Body of pancreas (tissue), 4 donors: Measurements from ENCODE around the gene PTPN1. TPM values are rescaled to one million over a fixed set of nuclear protein-coding genes. Genes with fewer than 3 reads are reported as not detected.
"Not testable (repeated sequence)": the region's sequence is repeated elsewhere in the genome, so short reads cannot be mapped to it uniquely, and the experiment has no call there.

Experiments
- ATAC-seq: fragments of 150-250 bp; one replicate; pipeline ENCODE4 v1.9.1; 2016
- DNase-seq, 4 donors: peaks; one replicate each; pipeline ENCODE4 v3.0.0-alpha.2; 2019
- H3K27ac ChIP-seq, 4 donors: fragments of 200-600 bp; sonication (generic); 1 replicate in 3 of 4; 2 replicates in 1 of 4; pipeline versions ENCODE4 v1.5.1 to v1.6.1; 2016 to 2019; ENCODE audit warnings: mild to moderate bottlenecking in 1 of 4, mixed read lengths in 1 of 4, moderate library complexity in 1 of 4
- H3K27me3 ChIP-seq, 2 donors: fragments of 200-600 bp; sonication (generic); one replicate each; pipeline ENCODE4 v1.6.0; 2016; ENCODE audit warnings: mild to moderate bottlenecking in 1 of 2
- H3K36me3 ChIP-seq, 2 donors: fragments of 200-600 bp; sonication (generic); replicated peaks in 1 of 2; 2 replicates each; pipeline ENCODE4 v1.5.1; 2016; ENCODE audit warnings: low read depth in 2 of 2; ENCODE audit not compliant: insufficient read depth in 1 of 2
- H3K4me1 ChIP-seq: fragments of 200-600 bp; sonication (generic); one replicate; pipeline ENCODE4 v1.6.0; 2016
- H3K4me3 ChIP-seq, 2 donors: fragments of 200-600 bp; sonication (generic); 1 replicate in 1 of 2; 2 replicates in 1 of 2; pipeline ENCODE4 v1.5.1; 2016 to 2019
- H3K9me3 ChIP-seq, 3 donors: fragments of 200-600 bp; sonication (generic); 1 replicate in 2 of 3; 2 replicates in 1 of 3; pipeline ENCODE4 v1.5.1; 2016
- CTCF ChIP-seq, 7 experiments: fragments of 450-650 bp in 4 of 7; fragments of 200-600 bp in 3 of 7; sonication (generic) in 3 of 7; IDR thresholded peaks; one replicate each; pipeline ENCODE4 v1.5.1; 2016 to 2019; ENCODE audit warnings: antibody characterized with exemption in 7 of 7
- POLR2A ChIP-seq, 3 donors: fragments of 450-650 bp; IDR thresholded peaks; one replicate each; pipeline ENCODE4 v1.6.1; 2016; ENCODE audit warnings: antibody characterized with exemption in 3 of 3, mild to moderate bottlenecking in 2 of 3
- WGBS, 2 donors: methylation state at CpG; one replicate each; pipeline ENCODE4 v1.1.5; 2017; 5-methylcytosine and 5-hydroxymethylcytosine counted together
- intact Hi-C: fragments of 100-400 bp; cut with DNase I; formaldehyde crosslinking; loops from one replicate; pipeline ENCODE4 v1.15.1; 2023
- total RNA-seq, 2 donors: library from RNA; depleted of rRNA; stranded (reverse); fragments of >200 nt; gene quantifications; one replicate each; pipeline ENCODE4 v1.1.0, GENCODE V29; 2016

Gene PTPN1
- total RNA-seq, 2 donors from 2014 or later = 9.1 to 10.2 TPM

GRCh38 chr20:50595433-50595895 is 85.3 kb downstream of the PTPN1 start:
- Histone ChIP-seq H3K9me3 (no peaks in the 10 kb centered on the region), H3K4me3 (no peak overlapping the region), H3K36me3 (no peaks in the 10 kb centered on the region), H3K27ac (no peak overlapping the region), H3K27me3 (peaks cover 0 to 5% of the 10 kb centered on the region in 2 donors), H3K4me1 (peaks cover 13% of the 10 kb centered on the region)
- no peak for DNase-seq
- WGBS, 2 donors = 50% methylated on average over 6 of the region's 6 CpGs; no CpG with 5 or more reads in 1 of the 2 donors
- TF ChIP-seq POLR2A (IDR thresholded peaks at IDR 0.05) (no peak), CTCF (IDR thresholded peaks at IDR 0.05) (no peak)
- no peak for ATAC-seq
- intact Hi-C loops = no loop called here

DNA sequence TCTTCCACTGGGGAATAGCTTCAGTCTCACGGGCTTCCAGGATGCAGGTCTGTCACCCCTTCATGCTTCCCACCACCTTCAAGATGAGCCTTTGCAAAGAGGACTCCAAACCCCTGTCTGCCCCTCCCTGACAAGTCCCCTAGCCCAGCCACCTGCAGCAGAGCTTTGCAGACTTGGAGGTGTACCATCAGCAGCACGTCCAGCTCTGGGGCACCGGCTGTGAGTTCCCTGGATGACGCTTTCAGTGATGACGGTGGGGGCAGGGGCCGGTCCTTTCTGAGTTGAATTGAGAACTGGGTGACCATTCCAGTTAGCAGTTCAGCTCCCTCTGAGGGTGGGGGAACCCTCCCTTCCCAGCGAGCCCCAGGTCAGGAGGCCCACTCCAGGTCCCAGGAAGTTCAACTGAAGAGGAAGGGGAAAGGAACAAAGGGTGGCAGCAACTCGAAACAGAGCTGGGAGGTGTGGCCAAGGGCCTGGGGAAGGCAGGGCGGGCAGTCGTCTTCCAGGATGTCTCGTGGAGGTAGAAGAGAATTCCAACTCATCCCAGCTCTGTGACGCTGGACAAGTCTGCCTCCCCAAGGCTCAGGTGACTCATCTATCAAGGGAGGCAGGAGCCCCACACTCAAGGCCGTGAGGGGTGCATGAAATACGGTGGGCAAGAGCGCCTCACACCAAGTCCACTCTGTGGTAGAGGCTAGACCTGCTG is 86.0 kb downstream of the PTPN1 start:
- TF ChIP-seq CTCF (IDR thresholded peaks at IDR 0.05) (no peak), POLR2A (IDR thresholded peaks at IDR 0.05) (no peak)
- intact Hi-C loops = no loop called here
- Histone ChIP-seq H3K4me1 (peaks cover 13% of the 10 kb centered on the region), H3K4me3 (no peak overlapping the region), H3K36me3 (no peaks in the 10 kb centered on the region), H3K27me3 (peaks cover 0 to 5% of the 10 kb centered on the region in 2 donors), H3K9me3 (no peaks in the 10 kb centered on the region), H3K27ac (no peak overlapping the region)
- ATAC-seq = no peak
- WGBS, 2 donors = 16 to 21% methylated on average over 6 to 15 of the region's 15 CpGs
- DNase-seq = peak in 1 of 4 donors; percentile 26

DNA sequence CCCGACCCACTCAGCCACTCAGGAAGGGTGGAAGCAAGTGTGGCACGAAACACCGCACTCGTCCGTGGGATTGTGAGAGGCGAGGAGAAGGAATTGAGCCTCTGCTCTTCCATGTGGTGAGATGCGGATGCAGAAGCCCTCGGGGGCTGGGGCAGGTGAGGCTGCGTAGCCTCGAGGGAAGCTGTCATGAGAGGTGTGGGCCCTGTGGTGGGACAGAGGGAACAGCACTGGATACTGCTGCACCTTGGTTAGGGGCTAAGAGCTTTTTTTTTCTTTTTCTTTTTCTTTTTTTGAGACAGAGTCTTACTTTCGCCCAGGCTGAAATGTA is 86.5 kb downstream of the PTPN1 start:
- no peaks in the 10 kb centered on the region for H3K36me3 ChIP-seq
- WGBS, 2 donors = 78 to 80% methylated on average over 5 to 11 of the region's 11 CpGs
- H3K4me1 ChIP-seq = peaks cover 13% of the 10 kb centered on the region
- intact Hi-C loops = no loop called here
- ATAC-seq = no peak
- H3K9me3 ChIP-seq = no peaks in the 10 kb centered on the region
- no peak for TF ChIP-seq CTCF (IDR thresholded peaks at IDR 0.05)
- no peak for TF ChIP-seq POLR2A (IDR thresholded peaks at IDR 0.05)
- H3K4me3 ChIP-seq = no peak overlapping the region
- peaks cover 0 to 5% of the 10 kb centered on the region in 2 donors for H3K27me3 ChIP-seq
- no peak for DNase-seq
- H3K27ac ChIP-seq = no peak overlapping the region

DNA sequence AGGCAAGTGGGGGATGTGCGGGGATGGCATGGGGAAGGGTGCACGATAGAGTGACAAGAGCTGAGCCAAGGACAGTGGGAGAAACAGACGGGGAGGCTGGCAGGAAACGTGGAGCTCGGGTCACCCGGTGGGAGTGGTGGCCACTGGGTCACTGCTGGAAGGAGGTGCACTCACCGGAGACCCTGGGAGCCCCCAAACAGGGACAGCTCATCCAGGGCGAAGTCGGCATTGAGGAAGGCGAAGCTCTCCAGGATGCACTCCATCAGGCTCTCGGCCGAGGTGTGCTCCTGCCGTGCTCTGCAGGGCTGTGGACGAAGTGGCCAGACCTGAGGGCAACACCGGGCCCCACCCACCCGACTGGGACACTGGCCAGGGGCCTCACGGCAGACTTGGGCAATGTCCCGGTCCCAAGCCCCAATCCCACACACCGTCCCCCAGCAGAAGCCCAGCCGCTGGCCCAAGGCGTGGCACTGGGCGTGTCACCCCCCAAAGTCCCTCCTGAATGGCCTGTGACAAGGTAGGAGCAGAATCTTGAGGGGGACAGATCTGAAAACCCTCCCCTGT is 87.3 kb downstream of the PTPN1 start:
- no peak for ATAC-seq
- TF ChIP-seq POLR2A (IDR thresholded peaks at IDR 0.05) (no peak), CTCF (IDR thresholded peaks at IDR 0.05) (no peak)
- H3K36me3 ChIP-seq = no peaks in the 10 kb centered on the region
- H3K4me3 ChIP-seq = no peak overlapping the region
- intact Hi-C loops = no loop called here
- no peak for DNase-seq
- 67 to 68% methylated on average over 11 to 20 of the region's 22 CpGs for WGBS, 2 donors
- H3K27ac ChIP-seq = no peak overlapping the region
- peaks cover 5% of the 10 kb centered on the region for H3K4me1 ChIP-seq
- H3K27me3 ChIP-seq = peaks cover 0 to 5% of the 10 kb centered on the region in 2 donors
- no peaks in the 10 kb centered on the region for H3K9me3 ChIP-seq

- intact Hi-C loops = no loop called here
- Histone ChIP-seq H3K4me1 (peaks cover under 1% of the 10 kb centered on the region), H3K9me3 (no peaks in the 10 kb centered on the region), H3K27ac (no peak overlapping the region), H3K36me3 (no peaks in the 10 kb centered on the region), H3K27me3 (peaks cover 0 to 5% of the 10 kb centered on the region in 2 donors), H3K4me3 (no peak overlapping the region)
- DNase-seq = no peak
- no peak for TF ChIP-seq CTCF (IDR thresholded peaks at IDR 0.05)
- no peak for TF ChIP-seq POLR2A (IDR thresholded peaks at IDR 0.05)
- 77 to 85% methylated on average over 7 of the region's 7 CpGs for WGBS, 2 donors
- no peak for ATAC-seq
Measured at GRCh38 chr20:50598074-50598473, 87.9 kb downstream of the PTPN1 start.

DNA sequence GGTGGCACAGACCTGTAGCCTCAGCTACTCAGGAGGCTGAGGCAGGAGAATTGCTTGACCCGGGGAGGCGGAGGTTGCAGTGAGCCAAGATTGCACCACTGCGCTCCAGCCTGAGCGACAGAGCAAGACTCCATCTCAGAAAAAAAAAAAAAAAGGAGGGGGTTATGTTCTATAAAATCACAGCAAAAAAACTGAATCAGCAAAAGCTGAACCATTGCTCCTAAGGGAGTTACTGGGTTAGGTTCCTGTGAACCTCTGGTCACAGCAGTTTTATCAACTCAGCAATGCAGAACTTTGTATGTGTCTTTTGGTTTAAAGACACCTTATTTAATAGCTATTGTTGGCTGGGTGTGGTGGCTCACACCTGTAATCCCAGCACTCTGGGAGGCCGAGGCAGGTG is 88.6 kb downstream of the PTPN1 start:
- H3K27ac ChIP-seq, H3K4me1 ChIP-seq, intact Hi-C loops, H3K4me3 ChIP-seq, H3K36me3 ChIP-seq, H3K27me3 ChIP-seq, H3K9me3 ChIP-seq, ATAC-seq, DNase-seq: not testable (repeated sequence)
- WGBS, 2 donors = 92 to 98% methylated on average over 5 of the region's 5 CpGs
